MV-4-11 (cell line): Measurements from ENCODE around the gene MMRN2.
"Not testable (repeated sequence)": the region's sequence is repeated elsewhere in the genome, so short reads cannot be mapped to it uniquely, and the experiment has no call there.

Experiments used
- DNase-seq: peaks from one replicate; lab custom pipeline; 2025; lab: John Stamatoyannopoulos, UW

The MMRN2 gene

GRCh38 chr10:86940677-86941076, 16.7 kb downstream of the MMRN2 start:
- DNase-seq: no peak

- DNase-seq: not testable (repeated sequence)
Measured at GRCh38 chr10:86940076-86940475, 17.3 kb downstream of the MMRN2 start.

- no peak for DNase-seq
Measured at GRCh38 chr10:86938260-86938659, 19.2 kb downstream of the MMRN2 start.

GRCh38 chr10:86937502-86938154, 19.8 kb downstream of the MMRN2 start:
- no peak for DNase-seq

- DNase-seq: no peak
Measured at GRCh38 chr10:86936661-86937501, 20.5 kb downstream of the MMRN2 start.

GRCh38 chr10:86934162-86934711, 23.2 kb downstream of the MMRN2 start:
- not testable (repeated sequence) for DNase-seq

- DNase-seq: no peak
Measured at GRCh38 chr10:86932674-86933073, 24.7 kb downstream of the MMRN2 start.

GRCh38 chr10:86931872-86932271, 25.5 kb downstream of the MMRN2 start:
- DNase-seq: no peak

- no peak for DNase-seq
Measured at GRCh38 chr10:86929468-86930380, 27.7 kb downstream of the MMRN2 start.

- DNase-seq: no peak
Measured at GRCh38 chr10:86922553-86922961, 34.9 kb downstream of the MMRN2 start.

- no peak for DNase-seq
Measured at GRCh38 chr10:86918022-86918471, 39.4 kb downstream of the MMRN2 start.

GRCh38 chr10:86914734-86915133, 42.7 kb downstream of the MMRN2 start:
- DNase-seq: no peak

- DNase-seq: no peak
Measured at GRCh38 chr10:86905429-86905828, 52.0 kb downstream of the MMRN2 start.

GRCh38 chr10:86904600-86904999, 52.8 kb downstream of the MMRN2 start:
- DNase-seq: no peak

- DNase-seq: no peak
Measured at GRCh38 chr10:86900955-86901354, 56.5 kb downstream of the MMRN2 start.

GRCh38 chr10:86899670-86900276, 57.6 kb downstream of the MMRN2 start:
- DNase-seq: peak; percentile 51

GRCh38 chr10:86899132-86899531, 58.3 kb downstream of the MMRN2 start:
- no peak for DNase-seq

- DNase-seq: no peak
Measured at GRCh38 chr10:86898511-86898910, 58.9 kb downstream of the MMRN2 start.

GRCh38 chr10:86889997-86890396, 67.4 kb downstream of the MMRN2 start:
- no peak for DNase-seq

- peak; percentile 95 for DNase-seq
Measured at GRCh38 chr10:86888585-86889381, 68.6 kb downstream of the MMRN2 start.
